HepG2 (cell line): ENCODE measurements around the gene CKAP2L.

Experiments used
- GABPA ChIP-seq, 2 experiments: IDR thresholded peaks; 2 replicates each; pipeline ENCODE4 v1.6.1; 2011 to 2016; ENCODE audit warnings: low read depth in 2 of 2, low read length in 1 of 2, missing biosample characterization in 1 of 2, missing genetic modification characterization in 1 of 2
- RAD21 ChIP-seq: fragments of 450-650 bp; formaldehyde crosslinking; IDR thresholded peaks from 2 replicates; pipeline ENCODE4 v1.5.0; 2020; ENCODE audit warnings: mild to moderate bottlenecking

- TF ChIP-seq GABPA (IDR thresholded peaks at IDR 0.05; ENCODE audit: low read depth, low read length) = no peak
- TF ChIP-seq GABPA (CRISPR knock-in tag; IDR thresholded peaks at IDR 0.05; ENCODE audit: low read depth) = no peak
- no peak for TF ChIP-seq RAD21
These were observed 4.0 kb upstream of the CKAP2L start for GRCh38 chr2:112768432-112768831.
